Panc1 (cell line): ENCODE data around the gene MOAP1. TPM values are rescaled to one million over a fixed set of nuclear protein-coding genes. Genes with fewer than 3 reads are reported as not detected.

Source experiments
- ATAC-seq: fragments of 200-7000 bp; cut with Tn5 transposase; 2 replicates; pipeline ENCODE4 v1.9.1; 2020; ENCODE audit warnings: mild to moderate bottlenecking, moderate library complexity
- BruUV-seq: library from RNA; stranded (reverse); fragments of 400-500 nt; replicated peaks from 2 replicates; lab custom pipeline; 2021; lab: Mats Ljungman, UMichigan
- CTCF ChIA-PET: fragments of 300-600 bp; sonication (Branson Sonifier 250); formaldehyde crosslinking; loops from one replicate; lab custom pipeline; 2022; ENCODE audit warnings: antibody characterized with exemption; lab: Charles Lee
- POLR2A ChIA-PET: fragments of 300-600 bp; sonication (Branson Sonifier 250); formaldehyde crosslinking; loops from one replicate; lab custom pipeline; 2022; ENCODE audit warnings: antibody characterized with exemption; lab: Charles Lee
- DNase-seq: peaks from one replicate; pipeline ENCODE4 v3.0.0-alpha.2; 2010; ENCODE audit warnings: low read depth, low spot score
- H3K27ac ChIP-seq: 2 replicates; pipeline ENCODE4 v1.5.1; 2011; ENCODE audit warnings: mild to moderate bottlenecking, low read length, inconsistent platforms
- H3K27me3 ChIP-seq: fragments of 200-500 bp; sonication (Bioruptor generic); 2 replicates; pipeline ENCODE4 v1.6.0; 2014; ENCODE audit warnings: low read length, inconsistent platforms; ENCODE audit not compliant: control insufficient read depth, insufficient read depth
- H3K36me3 ChIP-seq: fragments of 200-500 bp; sonication (Bioruptor generic); 2 replicates; pipeline ENCODE4 v1.5.1; 2014; ENCODE audit warnings: inconsistent platforms, mild to moderate bottlenecking, low read length, moderate library complexity; ENCODE audit not compliant: control insufficient read depth, insufficient read depth
- H3K4me1 ChIP-seq: 2 replicates; pipeline ENCODE4 v1.5.1; 2011; ENCODE audit warnings: inconsistent platforms, mild to moderate bottlenecking, low read length, moderate library complexity; ENCODE audit not compliant: control insufficient read depth, insufficient read depth
- H3K4me3 ChIP-seq, 2 experiments: 2 replicates each; pipeline ENCODE4 v1.5.1; 2011 to 2012; ENCODE audit warnings: low read depth in 2 of 2, low read length in 2 of 2, mild to moderate bottlenecking in 2 of 2, inconsistent platforms in 1 of 2, moderate library complexity in 1 of 2
- H3K9me3 ChIP-seq: fragments of 200-500 bp; sonication (Bioruptor generic); 2 replicates; pipeline ENCODE4 v1.5.1; 2014; ENCODE audit warnings: low read depth, mild to moderate bottlenecking, inconsistent platforms, low read length, moderate library complexity; ENCODE audit not compliant: control insufficient read depth, insufficient read depth
- POLR2AphosphoS5 ChIP-seq: IDR thresholded peaks from 2 replicates; pipeline ENCODE4 v1.6.1; 2012; ENCODE audit warnings: mild to moderate bottlenecking, low read depth, low read length, moderate library complexity
- SIN3A ChIP-seq: IDR thresholded peaks from 2 replicates; pipeline ENCODE4 v1.6.1; 2012; ENCODE audit warnings: low read depth, mild to moderate bottlenecking, low read length, moderate library complexity, borderline replicate concordance; ENCODE audit not compliant: insufficient read depth
- TCF7L2 ChIP-seq: IDR thresholded peaks from 2 replicates; pipeline ENCODE4 v1.6.1; 2011; ENCODE audit warnings: mild to moderate bottlenecking, low read depth, low read length, inconsistent platforms
- in situ Hi-C: cut with HindIII; loops from 2 replicates; pipeline ENCODE4 v1.10.0; 2016; ENCODE audit warnings: low sequenced_read_pairs, low pct_unique_long_range_greater_than_20kb
- intact Hi-C: fragments of 100-400 bp; cut with micrococcal nuclease; formaldehyde crosslinking; loops from one replicate; pipeline ENCODE4 v1.10.0; 2022; ENCODE audit not compliant: unreplicated experiment
- total RNA-seq: library from RNA; stranded (reverse); gene quantifications from one replicate; pipeline ENCODE4 v1.2.1, GENCODE V29; 2021; ENCODE audit not compliant: unreplicated experiment
- TF ChIP-seq, protein P1 (sequence below), 2 experiments: IDR thresholded peaks; 2 replicates each; pipeline ENCODE4 v1.6.1; 2011 to 2012; ENCODE audit warnings: low read depth in 2 of 2, control low read depth in 1 of 2, low read length in 1 of 2, mild to moderate bottlenecking in 1 of 2, moderate library complexity in 1 of 2; ENCODE audit not compliant: insufficient read depth in 1 of 2
- TF ChIP-seq, protein P2 (sequence below): fragments of 450-650 bp; IDR thresholded peaks from 2 replicates; pipeline ENCODE4 v1.5.1; 2017; ENCODE audit warnings: mild to moderate bottlenecking

The MOAP1 gene
- total RNA-seq, 1 experiment from 2014 or later = 6.9 TPM

DNA sequence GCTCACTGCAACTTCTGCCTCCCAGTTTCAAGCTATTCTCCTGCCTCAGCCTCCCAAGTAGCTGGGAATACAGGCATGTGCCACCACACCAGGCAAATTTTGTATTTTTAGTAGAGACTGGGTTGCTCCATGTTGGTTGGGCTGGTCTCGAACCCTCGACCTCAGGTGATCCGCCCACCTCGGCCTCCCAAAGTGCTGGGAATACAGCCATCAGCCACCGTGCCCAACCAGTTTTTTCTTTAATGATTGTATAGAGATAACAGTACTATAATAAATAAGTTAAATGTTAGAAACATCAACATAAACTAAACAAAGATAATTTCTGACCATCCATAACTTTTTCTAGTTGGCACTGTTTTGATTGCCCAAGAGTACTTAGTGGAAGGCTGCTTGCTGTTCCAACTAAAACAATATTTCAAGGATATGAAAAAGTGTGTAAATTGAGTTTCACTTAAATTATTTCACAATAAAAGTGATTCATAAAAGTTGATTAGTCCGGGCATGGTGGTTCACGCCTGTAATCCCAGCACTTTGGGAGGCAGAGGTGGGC is 16.5 kb upstream of the MOAP1 start:
- no peak for DNase-seq
- CTCF ChIA-PET = no interaction called here
- intact Hi-C loops = no loop called here

DNA sequence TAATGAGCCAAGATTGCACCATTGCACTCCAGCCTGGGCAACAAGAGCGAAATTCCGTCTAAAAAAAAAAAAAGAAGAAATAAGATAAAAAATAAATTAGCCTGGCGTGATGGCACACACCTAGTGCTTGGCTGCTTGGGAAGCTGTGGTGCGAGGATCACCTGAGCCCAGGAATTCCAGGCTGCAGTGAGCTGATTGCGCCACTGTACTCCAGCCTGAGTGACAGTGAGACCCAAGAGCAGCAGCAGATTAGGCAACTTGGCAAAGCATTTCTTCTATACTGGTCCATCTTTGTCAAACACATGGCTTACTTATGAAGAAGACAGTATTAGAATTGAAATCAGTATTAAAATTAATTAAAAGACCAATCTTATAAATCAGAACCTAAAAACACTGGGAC is 15.9 kb upstream of the MOAP1 start:
- no peak for TF ChIP-seq TCF7L2
- TF ChIP-seq, protein P1, sequence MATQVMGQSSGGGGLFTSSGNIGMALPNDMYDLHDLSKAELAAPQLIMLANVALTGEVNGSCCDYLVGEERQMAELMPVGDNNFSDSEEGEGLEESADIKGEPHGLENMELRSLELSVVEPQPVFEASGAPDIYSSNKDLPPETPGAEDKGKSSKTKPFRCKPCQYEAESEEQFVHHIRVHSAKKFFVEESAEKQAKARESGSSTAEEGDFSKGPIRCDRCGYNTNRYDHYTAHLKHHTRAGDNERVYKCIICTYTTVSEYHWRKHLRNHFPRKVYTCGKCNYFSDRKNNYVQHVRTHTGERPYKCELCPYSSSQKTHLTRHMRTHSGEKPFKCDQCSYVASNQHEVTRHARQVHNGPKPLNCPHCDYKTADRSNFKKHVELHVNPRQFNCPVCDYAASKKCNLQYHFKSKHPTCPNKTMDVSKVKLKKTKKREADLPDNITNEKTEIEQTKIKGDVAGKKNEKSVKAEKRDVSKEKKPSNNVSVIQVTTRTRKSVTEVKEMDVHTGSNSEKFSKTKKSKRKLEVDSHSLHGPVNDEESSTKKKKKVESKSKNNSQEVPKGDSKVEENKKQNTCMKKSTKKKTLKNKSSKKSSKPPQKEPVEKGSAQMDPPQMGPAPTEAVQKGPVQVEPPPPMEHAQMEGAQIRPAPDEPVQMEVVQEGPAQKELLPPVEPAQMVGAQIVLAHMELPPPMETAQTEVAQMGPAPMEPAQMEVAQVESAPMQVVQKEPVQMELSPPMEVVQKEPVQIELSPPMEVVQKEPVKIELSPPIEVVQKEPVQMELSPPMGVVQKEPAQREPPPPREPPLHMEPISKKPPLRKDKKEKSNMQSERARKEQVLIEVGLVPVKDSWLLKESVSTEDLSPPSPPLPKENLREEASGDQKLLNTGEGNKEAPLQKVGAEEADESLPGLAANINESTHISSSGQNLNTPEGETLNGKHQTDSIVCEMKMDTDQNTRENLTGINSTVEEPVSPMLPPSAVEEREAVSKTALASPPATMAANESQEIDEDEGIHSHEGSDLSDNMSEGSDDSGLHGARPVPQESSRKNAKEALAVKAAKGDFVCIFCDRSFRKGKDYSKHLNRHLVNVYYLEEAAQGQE (IDR thresholded peaks at IDR 0.05; ENCODE audit: insufficient read depth in 1 of 2, low read depth in 2 of 2, low read length in 1 of 2) = no peak
- TF ChIP-seq, protein P2, sequence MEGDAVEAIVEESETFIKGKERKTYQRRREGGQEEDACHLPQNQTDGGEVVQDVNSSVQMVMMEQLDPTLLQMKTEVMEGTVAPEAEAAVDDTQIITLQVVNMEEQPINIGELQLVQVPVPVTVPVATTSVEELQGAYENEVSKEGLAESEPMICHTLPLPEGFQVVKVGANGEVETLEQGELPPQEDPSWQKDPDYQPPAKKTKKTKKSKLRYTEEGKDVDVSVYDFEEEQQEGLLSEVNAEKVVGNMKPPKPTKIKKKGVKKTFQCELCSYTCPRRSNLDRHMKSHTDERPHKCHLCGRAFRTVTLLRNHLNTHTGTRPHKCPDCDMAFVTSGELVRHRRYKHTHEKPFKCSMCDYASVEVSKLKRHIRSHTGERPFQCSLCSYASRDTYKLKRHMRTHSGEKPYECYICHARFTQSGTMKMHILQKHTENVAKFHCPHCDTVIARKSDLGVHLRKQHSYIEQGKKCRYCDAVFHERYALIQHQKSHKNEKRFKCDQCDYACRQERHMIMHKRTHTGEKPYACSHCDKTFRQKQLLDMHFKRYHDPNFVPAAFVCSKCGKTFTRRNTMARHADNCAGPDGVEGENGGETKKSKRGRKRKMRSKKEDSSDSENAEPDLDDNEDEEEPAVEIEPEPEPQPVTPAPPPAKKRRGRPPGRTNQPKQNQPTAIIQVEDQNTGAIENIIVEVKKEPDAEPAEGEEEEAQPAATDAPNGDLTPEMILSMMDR = no peak
- TF ChIP-seq SIN3A = no peak
- no peak for TF ChIP-seq POLR2AphosphoS5
- DNase-seq (no peak), ATAC-seq (no peak)
- no TSS peak for BruUV-seq
- Histone ChIP-seq H3K36me3 (peaks cover 3% of the 10 kb centered on the region; the same call in 1 of the 2 replicates), H3K9me3 (no peaks in the 10 kb centered on the region), H3K4me3 (no peak overlapping the region), H3K27ac (no peak overlapping the region), H3K4me1 (no peaks in the 10 kb centered on the region), H3K27me3 (no peaks in the 10 kb centered on the region)
- in situ Hi-C loops (no loop called here), intact Hi-C loops (no loop called here)
- CTCF ChIA-PET = no interaction called here
- POLR2A ChIA-PET = no interaction called here

More for the DNA sequence above, 16.5 kb upstream of the MOAP1 start:
- no peaks in the 10 kb centered on the region for H3K9me3 ChIP-seq
- POLR2A ChIA-PET = no interaction called here
- no peak for ATAC-seq
- H3K36me3 ChIP-seq = peaks cover 3% of the 10 kb centered on the region; the same call in 1 of the 2 replicates
- H3K4me3 ChIP-seq = no peak overlapping the region
- H3K27ac ChIP-seq = no peak overlapping the region
- H3K27me3 ChIP-seq = no peaks in the 10 kb centered on the region
- no TSS peak for BruUV-seq
- no peaks in the 10 kb centered on the region for H3K4me1 ChIP-seq
- in situ Hi-C loops = no loop called here
- TF ChIP-seq, protein P2 = no peak
- no peak for TF ChIP-seq SIN3A
- TF ChIP-seq, protein P1 (IDR thresholded peaks at IDR 0.05; ENCODE audit: insufficient read depth in 1 of 2, low read depth in 2 of 2, low read length in 1 of 2) = no peak
- TF ChIP-seq POLR2AphosphoS5 = no peak
- no peak for TF ChIP-seq TCF7L2
